GM12865 (cell line): ENCODE results near the gene TMOD3.

Experiments
- DNase-seq: peaks from one replicate; pipeline ENCODE4 v3.0.0; 2010; ENCODE audit warnings: low read depth
- H3K4me3 ChIP-seq: 2 replicates; pipeline ENCODE4 v1.5.1; 2011; ENCODE audit warnings: mild to moderate bottlenecking, low read depth, low read length, control low read depth
- CTCF ChIP-seq: IDR thresholded peaks from 2 replicates; pipeline ENCODE4 v1.5.1; 2011; ENCODE audit warnings: low read length, control low read depth, low read depth, inconsistent platforms; ENCODE audit not compliant: insufficient read depth; ENCODE audit errors: missing control alignments

The TMOD3 gene

GRCh38 chr15:51863131-51863530 is 33.7 kb downstream of the TMOD3 start:
- H3K4me3 ChIP-seq = no peak overlapping the region
- no peak for DNase-seq
- no peak for TF ChIP-seq CTCF

DNA sequence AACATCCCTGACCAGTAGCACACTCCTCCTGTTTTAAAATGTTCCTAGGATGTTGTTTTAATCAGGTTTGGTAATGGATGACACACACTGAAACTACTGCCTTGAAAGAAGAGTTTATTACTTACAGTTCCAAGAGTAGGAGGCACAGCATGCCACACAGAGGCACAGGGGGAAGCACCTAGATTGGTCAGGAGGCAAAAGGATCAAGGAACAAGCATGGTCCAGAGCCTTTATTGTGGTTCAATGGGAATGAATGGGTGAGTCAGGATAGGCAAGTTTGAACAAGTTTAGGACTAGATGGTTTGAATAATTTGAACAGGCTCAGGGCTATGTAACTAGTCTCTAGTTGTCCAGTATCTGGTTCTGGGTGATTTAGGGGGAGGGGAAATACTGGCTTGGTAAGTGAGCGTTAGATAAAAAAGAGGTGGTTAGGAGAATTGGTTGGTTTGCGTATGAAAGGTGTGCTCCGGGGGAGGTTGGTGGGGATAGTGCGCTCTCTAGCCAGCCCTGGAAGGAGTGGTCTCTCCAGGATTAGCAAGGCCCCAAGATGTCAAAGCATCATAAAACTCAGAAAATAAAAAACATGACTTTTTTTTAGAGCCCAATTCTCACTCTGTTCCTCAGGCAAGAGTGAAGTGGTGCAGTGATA is 35.1 kb downstream of the TMOD3 start:
- no peak overlapping the region for H3K4me3 ChIP-seq
- DNase-seq = no peak
- no peak for TF ChIP-seq CTCF

DNA sequence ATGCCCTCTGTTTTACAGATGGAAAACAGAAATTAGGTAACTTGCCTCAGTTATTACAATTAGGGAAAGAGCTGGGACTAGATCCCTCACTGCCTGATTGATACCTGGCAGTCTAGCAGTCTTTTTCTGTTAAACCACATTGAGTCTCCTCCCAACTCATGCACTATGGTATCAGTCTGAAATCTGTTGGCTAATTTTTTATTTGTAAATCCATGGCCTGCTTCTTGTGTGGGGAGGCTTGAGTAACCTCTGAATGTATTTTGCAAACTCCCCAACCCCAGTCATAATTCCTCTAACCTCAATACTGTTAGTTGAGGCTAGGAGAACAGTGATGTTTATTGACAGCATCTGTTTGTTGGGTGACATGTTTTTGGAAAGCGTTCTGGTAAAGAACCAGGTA is 35.9 kb downstream of the TMOD3 start:
- no peak for TF ChIP-seq CTCF
- no peak for DNase-seq
- H3K4me3 ChIP-seq = no peak overlapping the region

DNA sequence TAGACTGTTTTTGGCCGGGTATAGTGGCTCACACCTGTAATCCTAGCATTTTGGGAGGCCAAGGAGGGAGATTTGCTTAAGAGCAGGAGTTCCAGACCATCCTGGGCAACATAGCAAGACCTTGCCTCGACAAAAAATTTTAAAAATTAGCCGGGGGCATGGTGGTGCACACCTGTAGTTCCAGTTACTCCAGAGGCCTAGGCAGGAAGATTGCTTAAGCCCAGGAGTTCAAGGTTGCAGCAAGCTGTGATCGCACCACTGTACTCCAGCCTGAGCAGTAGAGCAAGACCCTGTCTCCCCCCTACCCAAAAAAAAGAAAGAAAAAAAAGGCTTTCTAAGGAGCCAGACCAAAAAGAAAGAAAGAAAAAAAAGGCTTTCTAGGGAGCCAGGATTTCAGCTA is 36.7 kb downstream of the TMOD3 start:
- DNase-seq = no peak
- no peak for TF ChIP-seq CTCF
- no peak overlapping the region for H3K4me3 ChIP-seq

GRCh38 chr15:51866751-51867150 is 37.3 kb downstream of the TMOD3 start:
- DNase-seq = no peak
- TF ChIP-seq CTCF = no peak
- H3K4me3 ChIP-seq = no peak overlapping the region

- H3K4me3 ChIP-seq = no peak overlapping the region
- TF ChIP-seq CTCF = no peak
- DNase-seq = no peak
Measured at GRCh38 chr15:51869060-51869421, 39.6 kb downstream of the TMOD3 start.

- no peak overlapping the region for H3K4me3 ChIP-seq
- no peak for DNase-seq
- TF ChIP-seq CTCF = no peak
Measured at GRCh38 chr15:51870774-51871173, 41.3 kb downstream of the TMOD3 start.
